Medulla oblongata (tissue), 1 donor: ENCODE results near the gene UPF2.
A peak's percentile ranks its signal among the peaks of the same experiment; 100 is the strongest.

Source experiments
- DNase-seq: peaks from one replicate; pipeline ENCODE4 v3.0.0-alpha.2; 2015; ENCODE audit errors: extremely low spot score

Gene UPF2

GRCh38 chr10:11962176-11962575, 80.4 kb downstream of the UPF2 start:
- DNase-seq = no peak

DNA sequence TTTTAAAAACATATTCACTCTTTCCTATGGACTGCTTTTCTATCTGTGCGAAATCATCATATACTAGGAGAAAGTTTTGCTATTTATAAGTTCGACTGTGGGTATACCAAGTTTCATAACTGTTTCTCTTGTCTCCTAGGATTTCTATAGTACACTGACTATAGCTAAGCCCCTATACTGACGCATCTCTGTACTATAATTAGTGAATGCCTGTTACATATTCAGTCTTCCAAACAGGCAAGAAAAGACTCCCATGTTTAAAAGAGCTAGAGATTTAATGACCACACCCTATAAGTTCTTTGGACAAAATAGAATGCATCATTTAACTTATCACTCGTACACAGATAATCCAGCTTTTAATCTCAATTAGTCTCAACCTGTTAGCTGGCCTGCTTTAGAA, 80.8 kb downstream of the UPF2 start:
- DNase-seq = no peak

DNA sequence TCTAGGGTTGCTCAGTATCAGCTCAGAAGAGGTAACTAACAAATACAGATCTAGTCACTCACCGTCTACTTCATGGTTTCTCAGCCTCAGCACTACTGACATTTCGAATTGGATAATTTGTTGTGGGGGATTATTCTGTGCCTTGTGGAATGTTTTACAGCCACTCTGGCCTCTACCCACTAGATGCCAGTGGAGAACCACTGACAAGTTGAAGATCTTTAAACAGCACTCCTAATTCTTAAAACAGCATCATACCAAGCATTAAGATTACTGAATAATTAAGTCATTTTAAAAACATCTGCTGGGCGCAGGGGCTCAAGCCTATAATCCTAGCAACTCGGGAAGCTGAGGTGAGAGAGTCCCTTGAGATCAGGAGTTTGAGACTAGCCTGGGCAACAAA, 82.6 kb downstream of the UPF2 start:
- no peak for DNase-seq

- DNase-seq = no peak
Measured at GRCh38 chr10:11958956-11959355, 83.7 kb downstream of the UPF2 start.

- no peak for DNase-seq
Measured at GRCh38 chr10:11951695-11952094, 90.9 kb downstream of the UPF2 start.

GRCh38 chr10:11950325-11951018, 92.1 kb downstream of the UPF2 start:
- no peak for DNase-seq

DNA sequence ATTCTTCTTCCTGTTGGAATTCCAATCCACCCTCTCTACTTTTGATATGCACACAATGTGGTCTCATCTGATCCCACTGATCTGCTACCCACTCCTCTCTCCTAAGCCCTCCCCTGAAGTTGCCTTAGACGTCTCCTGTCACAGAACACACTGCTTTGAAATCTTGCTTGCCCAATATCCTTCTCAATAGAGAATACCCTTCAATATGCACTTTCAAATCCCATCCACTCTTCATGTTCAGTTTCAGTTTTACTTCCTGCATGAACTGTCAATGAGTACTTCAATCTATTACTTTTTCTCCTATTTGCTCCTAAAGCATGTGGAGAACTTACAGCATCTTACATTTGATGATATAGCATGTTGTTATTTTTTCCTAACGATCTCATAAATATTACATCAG, 93.5 kb downstream of the UPF2 start:
- peak; percentile 6 for DNase-seq

DNA sequence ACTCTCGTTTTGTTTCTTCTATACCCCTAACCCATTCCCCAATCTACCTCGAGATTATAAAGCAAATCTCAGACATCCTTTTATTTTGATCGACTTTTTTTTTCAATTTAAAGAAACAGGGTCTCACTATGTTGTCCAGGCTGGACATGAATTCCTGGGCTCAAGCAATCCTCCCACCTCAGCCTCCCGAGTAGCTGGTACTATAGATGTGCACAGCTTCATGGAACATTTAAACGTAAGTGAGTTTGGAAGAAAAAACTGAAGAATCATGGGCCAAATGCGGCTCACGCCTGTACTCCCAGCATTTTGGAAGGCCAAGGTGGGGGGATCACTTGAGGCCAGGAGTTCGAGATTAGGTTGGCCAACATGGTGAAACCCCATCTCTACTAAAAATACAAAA, 96.0 kb downstream of the UPF2 start:
- no peak for DNase-seq

DNA sequence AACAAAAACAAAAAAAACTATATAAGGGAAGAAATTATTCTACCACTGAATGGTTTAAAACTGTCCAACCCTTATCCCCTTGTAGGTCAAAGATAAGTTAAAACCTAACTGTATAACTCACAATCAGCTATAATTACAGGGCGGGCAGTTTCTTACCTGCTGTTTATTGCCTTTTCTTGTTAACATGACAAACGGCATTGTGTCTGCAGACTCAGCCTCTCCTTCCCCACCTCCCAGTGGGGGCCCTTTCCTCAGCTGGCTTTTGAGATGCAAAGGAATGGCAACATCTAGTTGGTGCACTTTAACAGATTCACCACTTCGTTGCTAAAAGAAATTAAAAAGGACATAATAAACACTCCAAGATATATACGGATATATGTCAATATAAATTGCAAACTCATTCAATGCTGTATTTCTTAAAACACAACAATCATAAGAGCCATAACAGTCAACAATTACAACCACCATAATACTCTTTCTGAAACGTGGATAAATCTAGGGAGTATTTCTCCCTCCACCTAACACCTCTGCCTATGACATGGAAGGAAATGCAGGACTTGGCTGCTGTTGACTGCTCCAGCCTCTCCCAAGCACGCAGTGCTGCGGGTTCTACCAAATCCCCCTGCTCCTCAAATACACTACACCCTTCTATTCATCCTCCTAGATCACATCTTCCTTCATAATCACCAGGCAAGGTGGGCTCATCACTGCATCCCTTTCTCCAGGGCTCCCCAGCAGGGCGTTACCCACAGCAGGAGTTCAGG, 106.0 kb downstream of the UPF2 start:
- no peak for DNase-seq

GRCh38 chr10:11934262-11934661, 108.3 kb downstream of the UPF2 start:
- DNase-seq = no peak

DNA sequence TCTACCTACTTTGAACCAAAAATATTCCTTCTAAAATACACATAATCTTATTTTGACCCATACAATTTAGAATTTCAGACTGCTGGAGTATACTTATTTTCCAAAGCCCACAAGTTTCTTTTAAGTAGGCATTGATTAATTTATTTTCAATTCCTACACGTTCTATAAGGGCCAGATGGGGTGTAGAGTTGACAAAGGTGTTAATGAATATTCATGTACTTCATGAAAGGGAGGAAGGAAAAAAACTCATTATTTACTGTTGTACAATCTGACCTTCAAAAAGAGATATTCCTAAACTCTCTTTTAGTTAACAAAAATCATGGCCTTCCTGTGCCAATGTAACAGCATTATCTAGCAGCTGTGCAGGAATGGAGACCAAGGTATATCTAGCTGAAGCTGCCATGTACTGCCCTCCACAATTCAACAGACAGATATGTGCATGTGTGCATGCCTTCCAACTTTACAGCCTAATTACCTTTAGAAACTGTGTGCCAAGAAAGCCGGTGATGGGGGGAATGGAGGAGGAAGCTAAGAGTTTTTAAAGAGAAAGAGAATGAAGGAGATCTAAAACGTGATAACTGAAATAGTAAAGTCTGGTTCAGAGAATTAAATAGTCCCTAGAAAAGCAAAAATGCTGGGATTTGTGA, 108.9 kb downstream of the UPF2 start:
- DNase-seq = no peak

- DNase-seq = no peak
Measured at GRCh38 chr10:11931038-11931437, 111.6 kb downstream of the UPF2 start.

GRCh38 chr10:11930312-11930978, 112.2 kb downstream of the UPF2 start:
- DNase-seq = no peak

GRCh38 chr10:11927746-11928145, 114.9 kb downstream of the UPF2 start:
- DNase-seq = no peak

GRCh38 chr10:11921800-11922392, 120.7 kb downstream of the UPF2 start:
- DNase-seq = no peak

- DNase-seq = no peak
Measured at GRCh38 chr10:11919271-11919670, 123.3 kb downstream of the UPF2 start.

DNA sequence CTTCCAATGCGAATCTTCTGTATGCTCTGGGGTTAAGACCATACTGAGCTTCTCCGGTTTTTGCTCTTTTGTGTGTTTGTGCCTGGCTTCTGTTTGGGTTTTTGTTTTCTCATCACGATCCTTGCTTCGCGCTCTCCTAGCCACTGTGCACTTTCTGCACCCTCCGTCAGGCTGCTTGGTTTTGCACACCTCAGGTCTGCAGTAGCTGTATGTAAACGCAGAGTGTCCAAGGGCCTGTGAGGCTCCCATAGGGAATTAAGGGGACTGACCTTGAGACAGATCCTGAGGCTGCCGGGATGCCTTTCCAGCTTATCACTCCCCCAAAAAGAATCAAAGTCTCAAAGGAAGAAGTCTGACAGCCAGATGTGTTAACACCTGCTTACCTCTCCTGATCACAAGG, 124.2 kb downstream of the UPF2 start:
- DNase-seq = no peak

DNA sequence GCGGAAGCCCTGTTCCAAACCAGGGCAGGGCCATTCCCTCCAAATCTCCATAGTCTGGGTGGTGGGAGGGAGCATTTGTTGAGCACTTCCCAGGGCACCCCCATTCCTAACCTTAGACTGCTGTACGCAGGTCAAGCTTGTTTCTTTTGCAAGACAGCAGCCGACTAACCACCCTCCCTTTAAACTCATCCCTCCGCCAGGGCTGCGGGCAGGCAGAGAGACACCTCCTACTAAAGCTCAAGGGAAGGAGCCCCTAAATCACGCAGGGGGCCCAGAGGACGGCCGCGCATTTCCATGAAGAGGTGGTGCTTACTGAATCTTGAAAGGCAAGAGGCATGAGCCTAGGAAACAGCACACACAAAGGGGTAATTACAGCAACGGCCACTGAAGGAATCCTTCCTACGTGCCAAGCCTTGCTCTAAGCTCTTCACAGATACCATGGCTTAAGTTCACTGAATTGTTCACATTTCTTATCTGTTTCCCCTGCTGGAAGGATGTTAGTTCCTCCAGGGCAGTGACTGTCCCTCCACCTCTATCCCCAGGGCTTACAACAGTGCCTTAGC, 129.4 kb downstream of the UPF2 start:
- DNase-seq = no peak

DNA sequence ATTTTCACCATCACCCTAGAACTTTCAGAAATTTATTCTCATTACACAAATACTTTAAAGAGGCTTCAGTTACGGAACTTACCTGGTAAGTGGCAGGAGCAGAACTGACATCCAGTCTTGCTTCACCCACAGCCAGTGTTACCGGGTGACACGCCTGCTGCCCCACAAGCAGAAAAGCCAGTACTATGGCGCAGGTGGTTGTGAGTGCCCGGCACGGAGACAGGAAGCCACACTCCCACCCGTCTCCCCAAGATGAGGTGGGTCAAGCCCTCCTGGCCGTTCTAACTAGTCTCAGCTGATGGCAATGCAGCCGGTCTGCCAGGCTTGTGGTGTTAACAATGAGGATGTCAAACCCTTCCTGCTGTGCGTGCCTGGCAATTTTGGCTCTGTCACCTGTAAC, 132.5 kb downstream of the UPF2 start:
- DNase-seq = no peak

DNA sequence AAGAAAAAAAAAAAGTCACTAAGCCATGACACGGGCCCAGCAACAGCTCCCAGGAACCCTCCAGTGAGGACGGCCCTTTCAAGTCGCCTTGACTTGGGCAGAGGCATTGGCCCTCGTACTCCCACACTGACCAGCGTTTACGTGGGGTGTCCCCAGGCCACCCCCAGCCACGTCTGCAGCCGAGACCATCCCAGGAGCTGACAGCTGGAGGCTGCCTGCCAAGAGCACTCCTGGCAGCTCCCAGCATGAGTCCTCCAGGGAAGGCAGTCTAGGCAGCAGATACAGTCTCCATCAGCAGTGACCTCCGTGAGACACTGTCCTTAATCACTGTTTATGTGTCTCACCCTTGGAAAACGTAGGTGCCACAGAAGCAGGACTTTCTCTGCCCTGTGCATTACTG, 133.0 kb downstream of the UPF2 start:
- no peak for DNase-seq

DNA sequence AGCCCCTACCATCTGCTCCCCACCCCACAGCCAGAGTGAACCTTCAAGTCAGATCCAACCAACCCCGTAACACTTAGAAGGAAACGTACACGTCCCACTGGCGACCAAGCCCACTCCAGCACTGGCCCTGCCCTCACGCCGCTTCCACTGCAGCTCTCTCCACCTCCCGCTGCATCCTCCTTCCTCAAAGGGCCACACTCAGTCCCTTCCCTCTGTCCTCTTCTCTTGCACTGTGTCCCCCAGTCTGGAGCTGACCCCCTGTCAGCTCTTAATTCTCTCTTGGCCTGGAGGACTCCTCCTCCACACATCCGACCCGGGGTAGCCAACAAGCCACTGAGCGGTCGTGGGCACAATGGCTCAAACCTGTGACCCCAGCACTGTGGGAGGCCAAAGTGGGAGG, 133.6 kb downstream of the UPF2 start:
- no peak for DNase-seq

DNA sequence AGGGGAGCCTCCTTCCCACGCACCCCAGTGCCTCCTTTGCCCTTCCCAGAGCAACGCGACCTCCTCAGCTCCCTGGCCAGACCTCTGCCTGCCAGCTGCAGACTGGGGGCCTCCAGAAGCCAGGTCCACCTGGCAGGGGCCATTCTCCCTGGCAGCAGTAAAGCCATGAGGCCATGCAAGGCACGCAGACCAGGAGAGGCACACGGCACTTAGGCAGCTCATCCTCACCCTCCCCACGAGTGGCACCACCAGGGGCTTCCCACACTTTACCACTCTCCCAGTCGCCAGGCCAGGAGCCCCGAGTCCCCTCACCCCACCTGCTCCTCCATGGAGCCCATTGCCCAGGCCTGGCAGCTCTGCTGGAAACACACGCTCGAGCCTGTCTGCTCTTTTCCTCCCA, 134.1 kb downstream of the UPF2 start:
- no peak for DNase-seq
